CD4-positive, alpha-beta T cell treated with Interleukin-21 for 1 hour (primary cell): ENCODE results near the gene CUL7.
"Not testable (repeated sequence)": the region's sequence is repeated elsewhere in the genome, so short reads cannot be mapped to it uniquely, and the experiment has no call there.

ENCODE experiments used
- DNase-seq: peaks from one replicate; pipeline ENCODE4 v3.0.0-alpha.2; 2020

Gene CUL7

DNA sequence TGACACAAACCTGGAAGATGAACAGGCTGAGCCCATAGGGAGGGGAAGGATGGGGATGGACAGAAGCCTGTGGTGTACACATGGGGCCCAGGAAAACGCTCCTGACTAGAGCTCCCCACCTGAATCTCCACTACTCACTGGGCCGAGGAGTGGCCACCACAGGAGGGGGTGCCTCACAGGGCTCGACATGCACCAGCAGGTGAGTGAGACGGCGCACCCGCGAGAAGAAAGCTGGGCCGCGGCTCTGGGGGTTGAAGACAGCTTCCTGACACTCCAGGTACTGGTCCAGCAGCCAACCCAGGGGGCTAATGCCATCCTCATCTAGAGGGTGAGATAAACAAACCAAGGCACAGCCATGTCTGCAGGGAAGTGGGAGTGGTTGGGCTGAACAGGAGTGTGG, 10.3 kb downstream of the CUL7 start:
- no peak for DNase-seq

DNA sequence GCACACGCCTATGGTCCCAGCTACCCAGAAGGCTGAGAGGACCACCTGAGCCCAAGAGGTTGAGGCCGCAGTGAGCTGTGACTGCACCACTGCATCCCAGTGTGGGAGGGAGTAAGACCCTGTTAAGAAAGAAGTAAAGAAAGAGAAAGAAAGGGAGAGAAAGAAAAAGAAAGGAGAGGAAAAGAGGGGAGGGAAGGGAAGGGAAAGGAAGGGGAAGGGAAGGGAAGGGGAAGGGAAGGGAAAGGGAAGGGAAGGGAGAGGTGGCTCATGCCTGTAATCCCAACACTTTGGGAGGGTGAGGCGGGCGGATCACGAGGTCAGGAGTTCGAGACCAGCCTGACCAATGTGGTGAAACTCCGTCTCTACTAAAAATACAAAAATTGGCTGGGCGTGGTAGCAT, 12.2 kb downstream of the CUL7 start:
- not testable (repeated sequence) for DNase-seq

DNA sequence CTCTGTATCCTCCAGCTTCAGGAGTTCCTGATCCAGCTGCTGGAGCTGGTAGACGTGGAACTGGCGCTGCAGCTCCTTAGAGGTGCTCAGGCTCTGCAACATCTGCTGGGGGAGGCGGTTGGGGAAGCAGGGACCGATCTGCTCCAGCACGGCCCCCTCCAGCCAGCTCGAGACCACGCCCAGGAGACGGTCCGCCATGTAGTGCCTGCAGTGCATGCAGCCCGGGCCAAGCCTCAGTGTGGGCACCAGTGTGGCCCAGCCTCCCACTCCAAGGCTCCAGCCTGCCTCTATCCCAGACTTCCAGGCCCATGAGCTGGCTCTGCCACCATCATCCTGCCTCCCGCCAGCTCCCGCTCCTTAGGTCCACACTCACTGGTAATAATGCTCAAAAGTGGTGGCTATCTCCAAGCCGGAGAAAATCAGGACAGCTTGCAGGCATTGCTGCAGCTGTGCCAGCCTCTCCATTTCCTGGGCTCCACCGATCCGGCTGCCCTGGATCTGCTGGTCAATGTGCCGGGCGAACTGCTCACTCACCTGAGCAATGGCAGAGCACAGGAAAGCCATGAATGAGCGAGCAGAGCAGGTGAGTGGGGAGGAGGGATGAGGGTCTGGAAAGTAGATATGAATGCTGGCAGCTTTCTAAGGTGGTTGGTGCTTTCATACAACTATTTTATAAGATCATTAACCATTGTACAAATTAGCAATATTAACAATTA, 13.0 kb downstream of the CUL7 start:
- DNase-seq, result no peak

DNA sequence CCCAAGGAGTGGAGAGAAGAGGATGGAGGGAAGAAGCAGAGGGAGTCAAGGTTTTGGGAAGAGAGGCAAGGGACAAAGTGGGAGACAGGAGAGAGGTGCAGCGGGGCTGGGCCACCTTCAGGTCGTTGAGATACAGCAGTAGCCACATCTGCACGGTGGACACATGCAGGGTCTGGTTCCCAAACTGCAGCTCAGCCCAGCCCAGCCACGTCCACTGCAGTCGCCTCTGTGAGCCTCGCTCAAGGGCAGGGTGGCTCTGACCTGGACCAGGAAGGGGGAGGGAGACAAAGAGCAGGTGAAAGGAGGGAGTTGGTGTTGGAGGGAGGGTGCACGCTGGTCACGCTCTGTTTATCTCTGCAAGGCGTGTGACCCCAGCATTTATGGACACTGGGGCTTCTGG, 14.9 kb downstream of the CUL7 start:
- DNase-seq, result no peak

DNA sequence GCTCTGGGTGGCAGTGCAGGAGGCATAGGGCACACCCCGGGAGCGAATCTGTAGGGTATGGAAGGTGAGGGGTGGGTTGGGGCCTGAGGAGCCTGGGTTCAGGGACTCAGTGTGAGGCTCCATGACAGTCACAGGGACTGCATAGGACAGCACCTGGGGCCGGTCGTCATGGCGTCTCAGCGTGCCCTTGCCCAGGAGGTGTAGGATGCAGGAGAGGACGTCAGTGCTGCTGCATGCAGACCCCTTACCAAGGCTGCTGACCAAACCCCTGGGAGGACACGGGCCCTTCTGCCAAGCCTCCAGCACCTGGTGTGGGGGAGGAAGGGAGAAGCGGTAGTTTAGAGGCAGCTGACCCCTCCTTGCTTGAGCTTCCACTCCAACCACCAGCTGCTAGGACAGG, 15.9 kb downstream of the CUL7 start:
- no peak for DNase-seq

DNA sequence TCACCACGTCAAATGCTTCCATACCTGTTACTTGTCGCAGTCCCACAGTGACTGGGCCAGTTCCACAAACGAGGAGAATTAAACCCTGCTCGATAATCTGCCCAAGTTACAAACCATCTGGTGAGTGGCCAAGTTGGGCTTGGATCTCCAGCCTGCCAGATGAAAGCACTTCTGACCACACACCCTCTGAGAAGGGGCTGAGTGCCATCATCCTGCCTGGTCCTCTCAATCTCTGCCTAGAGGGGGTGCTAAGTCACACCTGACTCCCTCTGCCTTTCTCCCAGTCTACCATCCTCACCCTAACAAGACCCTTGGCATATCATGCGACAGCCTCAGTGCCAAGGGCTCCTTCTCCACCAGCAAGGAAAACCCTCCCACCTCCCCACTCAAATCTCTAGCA, 16.5 kb downstream of the CUL7 start:
- DNase-seq, result no peak

DNA sequence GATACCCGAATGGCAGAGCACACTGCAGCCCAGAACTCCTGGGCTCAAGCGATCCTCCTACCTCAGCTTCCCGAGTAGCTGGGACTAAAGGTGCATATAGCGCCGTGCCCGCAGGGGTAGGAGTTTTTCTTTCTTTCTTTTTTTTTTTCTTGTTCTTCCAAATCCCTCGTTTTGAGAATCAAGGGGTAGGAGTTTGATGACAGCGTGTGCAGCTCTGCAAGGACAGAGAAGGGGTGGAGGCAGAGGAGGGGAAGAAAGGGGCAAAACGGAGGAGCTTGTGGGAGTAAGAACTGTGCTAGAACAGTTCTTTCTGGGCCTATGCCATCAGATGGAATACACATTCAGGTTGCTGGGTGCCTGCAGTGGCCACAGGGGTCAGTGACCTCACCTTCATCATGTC, 16.9 kb downstream of the CUL7 start:
- no peak for DNase-seq

DNA sequence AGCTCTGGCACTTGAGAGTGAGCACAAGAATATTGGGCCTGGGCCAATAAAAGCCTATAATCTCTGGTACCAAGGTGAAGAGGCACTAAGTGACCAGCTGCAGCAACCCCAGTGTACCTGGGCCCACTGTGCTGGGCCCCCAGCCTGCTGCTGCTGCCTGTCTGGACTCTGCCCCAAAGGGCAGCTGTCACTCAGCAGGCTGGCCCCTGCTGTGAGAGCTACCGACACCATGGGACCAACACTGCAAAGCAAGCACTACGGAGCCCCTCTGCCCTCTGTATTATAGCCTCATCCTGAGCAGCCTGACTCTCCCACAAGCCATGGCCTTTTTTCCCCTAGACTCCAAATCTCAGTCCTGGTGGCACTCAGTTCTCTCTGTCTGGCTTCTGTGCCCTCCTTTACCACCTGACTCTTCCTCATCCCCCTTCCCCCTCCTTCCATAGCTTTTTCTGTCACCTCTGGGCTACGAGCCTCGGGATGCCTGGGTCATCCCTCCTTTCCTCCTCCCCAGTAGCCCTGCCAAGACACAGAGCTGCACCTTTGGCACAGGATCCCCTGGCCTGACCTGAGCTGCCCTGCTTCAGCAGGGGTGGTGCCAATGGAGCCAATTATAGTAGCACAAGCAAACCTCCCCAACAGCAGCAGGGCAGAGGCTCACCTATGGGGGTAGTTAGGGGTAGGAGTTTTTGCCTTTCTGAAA, 18.0 kb downstream of the CUL7 start:
- no peak for DNase-seq

DNA sequence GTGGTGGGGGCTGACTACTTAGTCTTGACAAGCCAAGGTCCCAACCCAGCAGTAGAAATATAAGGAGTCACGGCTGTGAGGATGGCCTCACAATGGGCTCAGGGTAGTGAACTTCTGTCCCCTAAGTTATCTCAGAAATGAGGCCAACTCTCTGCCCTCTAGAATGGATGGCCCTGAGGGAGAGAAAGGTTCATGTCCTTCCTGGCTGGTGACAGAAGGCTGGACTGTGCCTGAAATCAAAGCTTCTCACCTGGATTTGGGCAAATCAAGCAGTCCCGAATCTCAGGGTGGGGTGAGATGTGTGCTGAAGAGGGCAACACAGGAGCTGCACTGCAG, 19.5 kb downstream of the CUL7 start:
- DNase-seq, result no peak

DNA sequence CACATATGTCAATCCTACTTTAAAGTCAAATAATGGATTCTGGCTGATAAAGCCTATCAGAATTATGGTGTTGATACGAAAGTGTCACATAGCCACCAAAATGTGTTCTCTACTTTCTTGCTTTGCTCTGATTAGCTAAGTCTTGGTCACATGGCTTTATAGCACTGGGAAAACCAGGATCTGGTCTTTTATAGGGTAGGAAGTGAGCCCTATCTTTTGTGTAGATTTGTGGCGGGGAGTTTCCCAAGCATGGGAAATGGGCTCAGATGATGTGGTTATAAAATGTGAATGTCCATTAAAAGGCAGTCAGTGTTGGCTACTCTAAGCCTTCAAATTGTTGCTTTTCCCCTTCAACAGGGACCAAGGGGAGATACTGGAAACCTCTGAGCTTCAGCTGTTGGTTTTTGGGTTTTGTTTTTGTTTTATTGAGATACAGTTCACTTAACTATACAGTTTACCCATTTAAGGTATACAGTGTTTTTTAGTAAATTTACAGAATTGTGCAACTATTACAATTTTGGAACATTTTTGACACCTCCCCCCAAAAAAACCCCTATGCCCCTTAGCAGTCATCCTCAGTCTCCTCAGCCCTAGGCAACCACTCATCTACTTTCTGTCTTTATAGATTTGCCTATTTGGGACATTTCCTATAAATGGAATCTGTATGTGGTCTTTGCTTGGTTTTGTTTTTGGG, 20.0 kb downstream of the CUL7 start:
- DNase-seq, result no peak

DNA sequence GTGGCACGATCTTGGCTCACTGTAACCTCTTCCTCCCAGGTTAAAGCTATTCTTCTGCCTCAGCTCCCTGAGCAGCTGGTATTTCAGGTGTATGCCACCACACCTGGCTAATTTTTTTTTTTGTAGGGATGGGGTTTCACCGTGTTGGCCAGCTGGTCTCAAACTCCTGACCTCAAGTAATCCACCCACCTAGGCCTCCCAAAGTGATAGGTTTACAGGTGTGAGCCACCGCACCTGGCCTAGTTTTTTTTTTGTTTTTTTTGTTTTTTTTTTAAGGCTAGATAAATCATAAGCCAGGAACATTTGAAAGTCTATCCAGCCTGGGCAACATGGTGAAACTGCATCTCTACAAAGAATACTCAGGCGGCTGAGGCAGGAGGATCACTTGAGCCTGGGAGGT, 21.3 kb downstream of the CUL7 start:
- DNase-seq, result no peak

DNA sequence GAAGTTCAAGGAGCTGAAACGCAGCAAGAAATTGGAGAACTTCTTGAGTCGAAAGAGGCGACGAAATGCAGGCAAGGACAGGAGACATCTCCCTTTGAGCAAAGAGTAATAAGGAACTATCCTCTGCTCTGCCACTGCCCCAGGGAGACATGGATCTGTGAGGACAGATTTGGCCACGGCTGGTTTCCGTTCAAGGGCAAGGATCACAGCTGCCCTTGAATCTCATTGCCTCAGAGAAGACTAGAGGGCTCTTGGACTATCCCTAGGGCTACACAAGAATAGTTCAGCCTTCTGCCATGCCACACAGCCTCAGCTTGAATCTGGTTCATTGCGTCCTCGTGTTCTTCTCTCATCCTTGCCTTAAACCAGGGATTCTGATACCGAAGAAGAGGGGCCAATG, 24.5 kb downstream of the CUL7 start:
- DNase-seq, result no peak

DNA sequence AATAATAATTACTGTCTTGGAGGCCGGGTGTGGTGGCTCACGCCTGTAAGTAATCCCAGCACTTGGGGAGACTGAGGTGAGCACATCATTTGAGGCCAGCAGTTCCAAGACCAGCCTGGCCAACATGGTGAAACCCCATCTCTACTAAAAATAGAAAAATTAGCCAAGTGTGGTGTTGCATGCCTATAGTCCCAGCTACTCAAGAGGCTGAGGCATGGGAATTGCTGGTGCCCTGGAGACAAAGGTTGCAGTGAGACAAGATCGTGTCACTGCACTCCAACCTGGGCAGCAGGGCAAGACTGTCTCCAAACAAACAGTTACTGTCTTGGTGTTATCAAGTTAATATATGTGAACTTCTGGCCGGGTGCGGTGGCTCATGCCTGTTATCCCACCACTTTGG, 27.3 kb downstream of the CUL7 start:
- DNase-seq, result no peak

DNA sequence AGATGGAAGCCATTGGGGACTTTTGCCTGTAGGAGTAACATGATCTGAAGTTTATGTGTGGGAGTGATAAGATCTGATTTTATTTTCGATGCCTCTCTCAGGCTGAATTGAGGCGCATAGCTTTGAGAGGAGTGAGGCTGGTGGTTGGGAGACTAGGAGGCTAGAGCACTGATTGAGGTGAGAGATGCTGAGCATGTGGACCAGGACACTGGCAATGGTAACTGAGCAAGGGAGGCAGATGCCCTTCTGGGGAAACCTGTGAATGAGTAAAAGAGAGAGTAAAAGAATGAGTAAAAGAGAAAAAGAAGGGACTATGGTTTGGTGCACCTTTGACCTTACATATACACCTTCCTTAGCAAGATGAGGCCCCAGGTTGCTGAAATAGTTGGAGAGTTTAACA, 29.2 kb downstream of the CUL7 start:
- DNase-seq, result no peak

DNA sequence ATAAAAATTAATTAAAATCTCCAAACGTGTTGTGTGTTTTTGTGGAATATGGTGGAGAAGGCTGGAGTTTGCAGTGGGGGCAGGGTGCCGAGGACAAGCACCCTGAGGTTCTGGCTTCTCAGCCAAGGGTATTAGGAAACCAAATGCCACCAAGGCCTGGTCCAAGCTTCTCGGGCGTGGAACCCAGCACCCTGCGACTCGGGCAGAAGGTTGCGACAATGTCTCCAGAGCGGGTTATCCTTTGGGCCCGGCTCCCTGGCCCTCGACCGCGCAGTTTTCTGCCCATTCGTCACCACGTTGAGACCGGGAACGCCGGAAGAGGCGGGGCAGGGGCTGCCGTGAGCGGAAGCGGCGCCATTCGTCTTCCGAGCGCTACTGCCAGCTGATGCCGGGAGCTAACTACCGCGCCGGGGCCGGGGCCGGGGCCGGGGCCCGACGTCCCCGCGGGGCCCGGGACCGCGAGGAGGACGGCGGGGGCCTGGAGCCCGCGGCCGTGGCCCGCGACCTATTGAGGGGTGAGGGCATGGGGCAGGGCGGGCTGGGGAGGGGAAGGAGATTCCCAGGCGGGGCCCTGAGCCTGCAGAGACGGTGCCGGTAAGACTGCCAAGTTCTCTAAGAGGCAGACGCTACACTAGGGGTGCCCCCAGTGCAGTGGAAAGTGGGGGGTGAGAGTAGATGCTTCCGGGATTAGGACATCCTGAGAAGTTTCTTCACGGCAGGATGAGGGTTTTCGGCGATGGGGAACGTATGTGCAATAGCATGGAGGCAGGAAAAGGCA, 32.2 kb downstream of the CUL7 start, which contains the start of gene RRP36:
Gene RRP36, plus strand, starts transcription at position 354 of the 778 bp plus-strand sequence. Its CDS starts 32 bp downstream, at position 386.
- DNase-seq, result peak; percentile 70

DNA sequence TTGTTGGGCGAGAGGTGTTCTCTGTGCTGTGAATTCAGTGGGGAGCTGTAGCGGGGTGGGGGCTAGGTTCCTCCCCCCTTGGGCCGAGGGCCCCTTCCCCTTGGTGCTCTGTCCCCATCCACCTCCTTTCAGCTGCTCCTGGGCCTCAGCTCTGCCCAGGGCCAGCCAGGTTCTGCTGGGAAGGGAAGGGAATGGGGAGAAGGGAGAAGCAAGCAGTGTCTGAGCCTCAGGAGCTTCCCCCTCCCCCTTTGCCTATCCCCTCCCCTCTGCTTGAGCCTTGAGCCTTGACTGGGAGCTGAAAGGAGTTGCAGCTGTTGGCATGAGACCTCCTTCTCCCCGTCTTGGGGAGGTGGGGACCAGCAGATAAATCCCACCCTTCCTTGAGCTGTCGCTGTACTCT, 32.8 kb downstream of the CUL7 start:
- no peak for DNase-seq

DNA sequence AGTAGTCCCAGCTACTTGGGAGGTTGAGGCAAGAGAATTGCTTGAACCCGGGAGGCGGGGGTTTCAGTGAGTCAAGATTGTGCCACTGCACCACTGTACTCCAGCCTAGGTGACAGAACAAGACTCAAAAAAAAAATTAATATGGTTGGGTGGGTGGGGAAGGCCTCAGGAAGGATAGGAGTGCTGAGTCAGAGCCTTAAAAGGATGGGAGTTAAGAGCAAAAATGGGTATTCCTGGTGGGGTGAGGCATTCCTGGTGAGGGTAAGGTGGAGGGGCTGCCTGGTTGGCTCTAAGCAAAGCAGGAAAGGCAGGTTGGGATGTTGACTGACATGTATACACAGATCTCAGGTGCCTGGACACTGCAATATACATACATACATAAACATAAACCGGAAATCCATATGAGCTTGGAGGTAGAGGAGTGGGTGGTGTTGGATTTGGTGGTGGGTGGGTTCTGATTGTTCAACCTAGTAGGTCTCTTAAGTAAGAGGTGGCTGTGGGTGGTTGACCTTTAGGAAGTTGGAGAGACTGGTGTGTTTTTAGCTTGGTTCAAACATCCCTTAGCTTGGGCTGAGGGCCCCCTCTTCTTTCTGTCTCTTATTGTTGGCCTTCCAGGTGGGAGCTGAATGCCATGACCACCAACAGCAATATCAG, 33.5 kb downstream of the CUL7 start:
- no peak for DNase-seq

DNA sequence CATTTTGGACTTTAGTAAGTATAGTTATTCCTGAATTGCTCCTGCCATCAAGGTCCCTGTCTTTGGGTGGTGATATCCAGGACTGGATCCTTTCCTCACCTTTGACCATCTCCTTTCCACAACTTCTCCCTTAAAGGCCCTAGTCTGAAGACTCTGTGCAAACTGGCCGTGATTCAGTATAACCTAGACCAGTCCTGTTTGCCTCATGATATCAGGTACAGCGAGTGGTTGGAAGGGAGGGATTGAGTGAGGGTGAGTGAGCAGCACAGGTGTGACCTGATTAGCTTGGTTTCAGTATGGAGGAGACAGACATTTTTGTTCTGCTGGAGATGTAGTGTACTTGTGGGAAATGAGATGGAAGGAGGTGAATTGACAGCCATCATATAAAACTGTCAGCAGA, 34.5 kb downstream of the CUL7 start:
- DNase-seq, result no peak

DNA sequence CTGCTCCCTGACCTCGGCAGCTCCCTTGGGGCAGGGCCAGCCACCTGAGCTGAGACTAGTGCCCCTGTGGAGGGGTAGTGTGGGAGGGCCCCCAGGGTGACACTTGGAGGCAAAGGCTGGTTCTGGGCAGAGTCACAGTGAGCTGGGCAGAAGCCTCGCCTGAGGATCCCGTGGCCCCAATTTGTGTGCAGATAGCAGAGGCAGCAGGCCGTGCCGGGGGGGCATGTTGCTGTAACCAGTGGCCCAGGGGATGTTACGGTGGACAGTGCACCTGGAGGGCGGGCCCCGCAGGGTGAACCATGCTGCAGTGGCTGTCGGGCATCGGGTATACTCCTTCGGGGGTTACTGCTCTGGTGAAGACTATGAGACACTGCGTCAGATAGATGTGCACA, 36.7 kb downstream of the CUL7 start:
- no peak for DNase-seq

DNA sequence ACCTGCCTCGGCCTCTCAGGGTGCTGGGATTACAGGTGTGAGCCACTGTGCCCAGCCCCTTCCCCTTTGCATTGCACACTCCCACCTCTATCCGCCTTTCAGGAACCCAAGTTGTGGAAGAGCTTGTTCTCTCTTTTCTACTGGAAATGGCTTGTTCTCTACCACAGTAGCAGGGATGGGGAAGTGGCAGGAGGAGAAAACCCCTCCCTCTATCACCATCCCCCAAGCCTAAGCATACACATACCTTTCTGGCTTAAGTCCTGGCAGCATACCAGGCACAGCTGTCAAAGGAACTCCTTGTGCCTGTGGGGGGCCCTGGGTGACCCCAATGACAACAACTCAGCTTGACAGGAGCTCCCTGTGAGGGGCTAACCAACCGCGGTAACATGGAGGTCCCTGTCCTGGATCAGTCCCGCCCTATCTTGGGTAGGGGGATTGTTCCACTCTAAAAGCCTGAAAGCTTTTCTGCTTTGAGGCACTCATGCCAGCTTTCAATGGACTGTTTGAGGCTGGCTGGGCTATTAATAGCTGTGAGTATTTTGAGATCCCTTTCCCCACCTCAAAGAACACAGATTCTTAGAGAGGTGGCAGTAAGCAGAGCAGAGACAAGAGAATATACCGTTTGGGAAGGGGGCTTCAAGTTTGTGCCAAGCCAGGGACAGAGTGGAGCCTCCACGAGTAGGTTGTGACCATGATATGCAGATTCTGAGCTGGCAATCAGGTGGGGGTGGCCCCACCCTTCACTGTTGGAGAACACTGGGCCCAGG, 37.3 kb downstream of the CUL7 start:
- DNase-seq, result no peak

DNA sequence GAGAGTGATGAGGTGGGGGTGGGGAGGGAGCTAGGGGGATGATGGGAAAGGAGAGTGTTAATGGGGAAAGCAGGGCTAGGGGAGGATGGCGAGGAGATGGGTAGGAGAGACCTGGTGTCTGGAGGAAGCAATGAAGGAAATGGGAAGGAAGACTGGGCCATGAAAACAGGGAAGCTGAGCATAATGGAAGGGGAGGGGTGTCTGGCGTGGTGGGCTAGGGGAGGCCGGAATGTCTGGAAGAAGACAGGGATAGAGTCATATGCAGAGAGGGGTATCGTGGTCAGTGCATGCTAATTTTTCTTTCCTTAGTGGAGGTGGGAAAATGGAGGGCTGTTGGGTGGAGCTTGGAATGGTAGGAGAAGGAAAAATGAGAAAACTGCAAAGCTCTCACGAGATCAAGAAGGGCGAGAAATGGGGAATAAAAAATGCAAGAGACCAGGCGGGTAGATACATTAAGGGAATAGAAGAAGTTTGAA, 39.2 kb downstream of the CUL7 start:
- no peak for DNase-seq

DNA sequence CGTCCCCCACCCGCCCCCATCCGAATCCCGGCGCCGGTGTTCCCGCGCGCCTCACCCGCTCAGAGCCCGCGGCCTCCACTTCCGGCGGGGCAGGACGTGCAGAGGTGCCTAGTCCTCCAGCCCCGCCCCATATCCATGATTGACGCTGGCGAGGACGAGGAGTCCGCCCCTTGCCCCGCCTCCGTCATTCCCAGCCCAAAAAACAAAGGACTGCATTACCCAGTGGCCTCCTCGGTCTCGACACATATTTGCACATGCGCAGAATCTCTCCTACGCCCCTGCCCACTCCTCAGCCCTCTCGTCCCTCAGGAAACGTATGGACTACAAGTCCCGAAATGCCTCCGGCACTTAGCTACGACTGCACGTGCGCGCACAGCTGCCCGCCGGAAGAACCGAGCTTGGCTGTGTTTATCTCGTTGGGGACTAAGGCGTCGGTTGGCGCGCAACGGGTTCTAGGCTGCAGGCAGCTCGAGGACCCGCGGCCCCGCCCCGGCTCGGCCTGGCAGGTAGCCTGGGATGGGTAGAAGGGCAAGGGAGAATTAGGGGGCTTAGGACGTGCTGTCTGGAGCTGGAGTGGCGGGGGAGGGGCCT, 39.7 kb downstream of the CUL7 start, which contains the start of the genes KLHDC3 and MEA1:
Gene KLHDC3, plus strand, starts transcription at position 407 of the 591 bp plus-strand sequence. CDS start 2,944 bp downstream, outside the sequence.
Gene MEA1, minus strand, starts transcription at position 104 of the 591 bp plus-strand sequence. CDS start 133 bp downstream, outside the sequence.
- DNase-seq, result peak; percentile 100
